Measurements from ENCODE around the gene DAB1. TPM values are rescaled to one million over a fixed set of nuclear protein-coding genes. Genes with fewer than 3 reads are reported as not detected.
"Not testable (repeated sequence)": the region's sequence is repeated elsewhere in the genome, so short reads cannot be mapped to it uniquely, and the experiment has no call there.

The DAB1 gene
- total RNA-seq, 1 donor, result 0.45 TPM

DNA sequence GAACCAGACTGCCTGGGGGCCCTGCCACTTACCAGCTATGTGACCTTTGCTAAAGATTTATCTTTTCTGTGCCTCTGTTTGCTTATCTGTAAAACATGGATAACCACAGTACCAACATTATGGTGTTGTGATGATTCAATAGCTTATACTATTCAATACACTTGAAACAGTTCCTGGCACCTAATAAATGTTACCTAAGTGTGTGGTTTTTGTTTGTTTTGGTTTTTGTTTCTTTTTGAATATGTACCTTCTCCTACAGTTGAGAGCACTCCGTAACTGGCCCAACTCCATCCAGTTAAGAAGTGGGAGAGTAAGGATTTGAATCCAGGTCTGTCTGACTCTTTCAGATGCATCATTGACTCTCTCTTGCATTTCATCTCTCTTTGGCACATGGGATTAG lies 332.2 kb downstream of the DAB1 start:
- TF ChIP-seq, protein P1, sequence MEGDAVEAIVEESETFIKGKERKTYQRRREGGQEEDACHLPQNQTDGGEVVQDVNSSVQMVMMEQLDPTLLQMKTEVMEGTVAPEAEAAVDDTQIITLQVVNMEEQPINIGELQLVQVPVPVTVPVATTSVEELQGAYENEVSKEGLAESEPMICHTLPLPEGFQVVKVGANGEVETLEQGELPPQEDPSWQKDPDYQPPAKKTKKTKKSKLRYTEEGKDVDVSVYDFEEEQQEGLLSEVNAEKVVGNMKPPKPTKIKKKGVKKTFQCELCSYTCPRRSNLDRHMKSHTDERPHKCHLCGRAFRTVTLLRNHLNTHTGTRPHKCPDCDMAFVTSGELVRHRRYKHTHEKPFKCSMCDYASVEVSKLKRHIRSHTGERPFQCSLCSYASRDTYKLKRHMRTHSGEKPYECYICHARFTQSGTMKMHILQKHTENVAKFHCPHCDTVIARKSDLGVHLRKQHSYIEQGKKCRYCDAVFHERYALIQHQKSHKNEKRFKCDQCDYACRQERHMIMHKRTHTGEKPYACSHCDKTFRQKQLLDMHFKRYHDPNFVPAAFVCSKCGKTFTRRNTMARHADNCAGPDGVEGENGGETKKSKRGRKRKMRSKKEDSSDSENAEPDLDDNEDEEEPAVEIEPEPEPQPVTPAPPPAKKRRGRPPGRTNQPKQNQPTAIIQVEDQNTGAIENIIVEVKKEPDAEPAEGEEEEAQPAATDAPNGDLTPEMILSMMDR (IDR thresholded peaks at IDR 0.05; ENCODE audit: insufficient read depth, low read length), result no peak
- no peak overlapping the region for H3K4me3 ChIP-seq (ENCODE audit: low read depth, low read length)
- DNase-seq (ENCODE audit: low read depth), result no peak

DNA sequence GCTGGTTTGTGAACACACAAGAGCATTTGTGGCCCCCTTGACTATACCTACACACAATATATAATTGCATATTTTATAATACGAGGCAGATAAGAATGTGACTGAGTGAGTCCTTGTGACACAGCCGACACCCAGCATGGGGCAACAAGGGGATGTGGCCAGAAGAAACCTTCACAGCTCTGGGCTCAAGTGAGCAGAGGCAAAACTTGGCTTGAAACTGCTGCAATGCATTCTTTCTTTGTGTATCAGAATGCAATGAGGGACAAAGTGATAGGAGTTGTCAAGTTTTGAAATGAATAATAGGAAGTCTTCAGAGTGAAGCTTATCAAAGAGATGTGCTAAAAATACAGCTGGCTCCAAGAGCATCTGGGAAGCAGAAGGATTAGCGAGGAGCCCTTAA lies 334.0 kb downstream of the DAB1 start:
- TF ChIP-seq, protein P1 (IDR thresholded peaks at IDR 0.05; ENCODE audit: insufficient read depth, low read length), result no peak
- no peak for DNase-seq (ENCODE audit: low read depth)
- no peak overlapping the region for H3K4me3 ChIP-seq (ENCODE audit: low read depth, low read length)

DNA sequence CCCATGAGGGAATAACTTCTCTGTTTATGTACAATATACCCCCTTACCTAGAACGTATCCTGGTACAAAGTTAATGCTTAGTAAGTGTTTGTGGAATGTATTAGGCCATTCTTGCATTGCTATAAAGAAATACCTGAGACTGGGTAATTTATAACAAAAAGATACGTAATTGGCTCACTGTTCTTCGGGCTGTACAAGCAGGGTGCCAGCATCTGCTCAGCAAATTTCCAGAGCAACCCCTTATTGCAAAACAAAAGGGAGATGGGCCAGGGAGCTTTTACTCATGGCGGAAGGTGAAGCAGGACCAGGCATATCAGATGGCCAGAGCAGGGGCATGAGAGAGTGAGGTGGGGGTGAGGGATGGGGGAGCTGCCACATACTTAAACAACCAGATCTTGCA lies 334.6 kb downstream of the DAB1 start:
- TF ChIP-seq, protein P1 (IDR thresholded peaks at IDR 0.05; ENCODE audit: insufficient read depth, low read length), result no peak
- no peak for DNase-seq (ENCODE audit: low read depth)

DNA sequence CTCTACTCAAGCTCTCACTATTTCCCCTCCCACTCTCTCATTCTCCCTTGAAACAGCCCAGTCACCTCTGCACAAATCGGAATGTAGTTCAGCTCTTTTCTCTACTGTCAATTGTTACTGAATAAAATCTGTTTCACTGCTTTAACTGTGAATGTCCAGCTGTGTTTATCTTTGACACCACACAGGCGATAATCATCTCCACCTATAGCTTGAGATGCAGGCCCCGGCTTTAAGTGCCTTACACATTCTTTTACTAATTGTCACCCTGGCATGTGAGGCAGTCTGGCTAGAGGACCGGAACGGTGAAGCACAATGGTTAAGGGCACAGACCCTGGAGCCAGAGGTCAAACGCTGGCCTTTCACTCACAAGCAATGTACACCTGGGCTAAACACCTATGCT lies 335.2 kb downstream of the DAB1 start:
- DNase-seq (ENCODE audit: low read depth), result no peak
- no peak overlapping the region for H3K4me3 ChIP-seq (ENCODE audit: low read depth, low read length)
- TF ChIP-seq, protein P1 (IDR thresholded peaks at IDR 0.05; ENCODE audit: insufficient read depth, low read length), result no peak

More for the DNA sequence above, 334.6 kb downstream of the DAB1 start:
- no peak overlapping the region for H3K4me3 ChIP-seq (ENCODE audit: low read depth, low read length)

DNA sequence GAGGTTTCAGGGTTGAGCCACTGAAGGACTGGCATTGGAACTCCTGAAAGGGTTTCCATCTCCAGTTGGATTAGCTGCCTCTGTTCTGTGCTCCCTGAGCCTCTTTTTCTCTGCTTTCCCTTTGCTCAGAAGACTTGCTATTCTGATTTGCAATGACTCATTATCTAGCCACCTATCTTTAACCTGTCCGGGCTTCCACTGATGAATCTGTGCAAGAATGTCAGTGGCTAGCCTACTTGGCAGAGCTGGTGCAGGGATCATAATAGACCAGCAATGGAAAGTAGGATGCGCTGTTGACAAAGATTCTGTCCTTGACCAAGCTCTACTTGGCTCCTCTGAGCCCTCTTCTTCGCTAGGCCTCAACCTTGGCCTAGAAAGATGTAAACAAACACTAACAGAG lies 336.2 kb downstream of the DAB1 start:
- not testable (repeated sequence) for H3K4me3 ChIP-seq (ENCODE audit: low read depth, low read length); DNase-seq (ENCODE audit: low read depth)

DNA sequence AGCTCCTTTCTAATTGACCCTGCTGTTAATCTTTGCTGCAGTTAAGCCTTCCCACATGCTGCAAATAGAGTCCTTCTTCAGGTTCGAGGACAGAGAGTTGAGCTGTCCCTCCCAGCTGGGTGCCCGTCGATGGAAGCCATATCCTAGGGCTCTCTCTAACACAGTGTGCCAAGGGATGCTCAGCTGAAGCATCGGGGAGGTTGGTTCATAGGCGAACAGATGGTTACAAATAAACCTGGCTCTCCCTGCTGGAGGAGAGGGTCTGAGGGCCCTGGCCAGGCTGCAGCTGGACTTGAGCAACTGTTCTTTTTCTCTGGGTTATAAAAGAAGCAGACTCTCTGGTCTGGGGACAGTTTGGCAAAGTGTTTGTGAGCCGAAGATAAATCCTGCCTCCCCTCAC lies 337.7 kb downstream of the DAB1 start:
- no peak for DNase-seq (ENCODE audit: low read depth)
- TF ChIP-seq, protein P1 (IDR thresholded peaks at IDR 0.05; ENCODE audit: insufficient read depth, low read length), result no peak
- H3K4me3 ChIP-seq (ENCODE audit: low read depth, low read length), result no peak overlapping the region

DNA sequence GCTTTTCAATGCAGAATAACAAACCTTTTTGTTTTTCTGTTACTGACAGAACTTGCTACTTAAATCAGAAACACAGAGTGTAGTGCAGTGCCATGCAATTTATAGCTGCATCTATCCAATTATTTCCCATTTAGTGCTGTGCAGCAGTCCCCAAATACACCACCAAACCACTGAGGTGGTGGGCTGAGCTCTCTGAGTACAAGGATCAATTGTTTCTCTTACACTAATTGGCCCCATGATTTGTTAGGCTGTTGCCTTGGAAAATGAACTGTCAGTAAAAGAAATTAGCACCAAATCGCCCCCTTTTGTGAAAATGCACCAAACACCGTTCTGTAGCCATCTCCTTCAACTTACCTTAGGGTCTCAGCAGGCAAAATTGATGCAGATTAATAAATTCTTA lies 339.2 kb downstream of the DAB1 start:
- no peak overlapping the region for H3K4me3 ChIP-seq (ENCODE audit: low read depth, low read length)
- TF ChIP-seq, protein P1 (IDR thresholded peaks at IDR 0.05; ENCODE audit: insufficient read depth, low read length), result no peak
- DNase-seq (ENCODE audit: low read depth), result no peak

Data from fibroblast of the aortic adventitia (primary cell).